ENCODE results near the gene CALCR. TPM values are rescaled to one million over a fixed set of nuclear protein-coding genes. Genes with fewer than 3 reads are reported as not detected.

Gene CALCR
- total and polyA plus RNA-seq, 9 of the 15 experiments (the other 6 are each of a cell fraction or from before 2014, with no cell fraction given): 0.04 to 0.14 (median 0.09) TPM; not detected in 3

- no peaks in the 10 kb centered on the region for H4K20me1 ChIP-seq (replicated peaks; ENCODE audit: control insufficient read depth, insufficient read depth, low read length)
- DNase-seq (ENCODE audit: extremely low read depth in 1 of 4, low spot score in 3 of 4) (no peak), ATAC-seq (no peak), FAIRE-seq (no peak)
- no peak overlapping the region for H3K27ac ChIP-seq (ENCODE audit: extremely low read depth, low read depth, low read length)
- no peak overlapping the region for H3K4me3 ChIP-seq
- H3K36me3 ChIP-seq (ENCODE audit: control insufficient read depth, insufficient read depth, low read length): no peaks in the 10 kb centered on the region
- H3K9ac ChIP-seq (ENCODE audit: insufficient read depth in 1 of 2, low read depth in 2 of 2, low read length in 2 of 2): no peak overlapping the region
- in situ Hi-C loops (cut with MboI) (no loop called here), intact Hi-C loops (cut with micrococcal nuclease) (no loop called here)
- POLR2A ChIA-PET: interaction anchor here (0.9 kb wide), 1 partner anchor 96 kb away, joined by 3 read pairs; no protein-coding TSS in a partner anchor
- 0% methylated on average over 1 of the region's 1 CpG for WGBS (ENCODE audit: insufficient coverage, low coverage, missing lambda C conversion rate)
- H3K9me1 ChIP-seq (ENCODE audit: control insufficient read depth, insufficient read depth, low read length): no peaks in the 10 kb centered on the region
- H3K27me3 ChIP-seq (ENCODE audit: control insufficient read depth in 2 of 2, insufficient read depth in 2 of 2, low read length in 2 of 2): peaks cover 4 to 6% of the 10 kb centered on the region in 2 experiments; a peak in 3 of 5 replicates
- H3K9me3 ChIP-seq (replicated peaks; ENCODE audit: control insufficient read depth, insufficient read depth, low read depth, low read length): no peaks in the 10 kb centered on the region
- BruUV-seq (replicated peaks): no TSS peak
- CTCF ChIA-PET (ENCODE audit: low intra/inter-chr PET ratio): no interaction called here
- H3K4me2 ChIP-seq (ENCODE audit: insufficient read depth, low read length): no peak overlapping the region
- no peak overlapping the region for H2AFZ ChIP-seq (ENCODE audit: low read depth, low read length)
- no peaks in the 10 kb centered on the region for H3K79me2 ChIP-seq (ENCODE audit: control insufficient read depth, insufficient read depth, low read length)
- H3K4me1 ChIP-seq (replicated peaks in 1 of 2; ENCODE audit: control insufficient read depth in 2 of 2, insufficient read depth in 2 of 2, low read length in 2 of 2): no peaks in the 10 kb centered on the region
- TF ChIP-seq SIN3B (IDR thresholded peaks at IDR 0.05; ENCODE audit: low read depth): no peak
- TF ChIP-seq PHTF2 (CRISPR knock-in tag; IDR thresholded peaks at IDR 0.05): no peak
- TF ChIP-seq, protein P1, sequence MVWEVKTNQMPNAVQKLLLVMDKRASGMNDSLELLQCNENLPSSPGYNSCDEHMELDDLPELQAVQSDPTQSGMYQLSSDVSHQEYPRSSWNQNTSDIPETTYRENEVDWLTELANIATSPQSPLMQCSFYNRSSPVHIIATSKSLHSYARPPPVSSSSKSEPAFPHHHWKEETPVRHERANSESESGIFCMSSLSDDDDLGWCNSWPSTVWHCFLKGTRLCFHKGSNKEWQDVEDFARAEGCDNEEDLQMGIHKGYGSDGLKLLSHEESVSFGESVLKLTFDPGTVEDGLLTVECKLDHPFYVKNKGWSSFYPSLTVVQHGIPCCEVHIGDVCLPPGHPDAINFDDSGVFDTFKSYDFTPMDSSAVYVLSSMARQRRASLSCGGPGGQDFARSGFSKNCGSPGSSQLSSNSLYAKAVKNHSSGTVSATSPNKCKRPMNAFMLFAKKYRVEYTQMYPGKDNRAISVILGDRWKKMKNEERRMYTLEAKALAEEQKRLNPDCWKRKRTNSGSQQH (CRISPR knock-in tag; IDR thresholded peaks at IDR 0.05): no peak
- no peak for TF ChIP-seq ZNF764 (CRISPR knock-in tag; IDR thresholded peaks at IDR 0.05; ENCODE audit: low read depth)
- TF ChIP-seq CTCFL (IDR thresholded peaks at IDR 0.05; ENCODE audit: borderline replicate concordance, insufficient read depth, low read depth, low read length, poor library complexity, severe bottlenecking): no peak
- TF ChIP-seq MCM7 (IDR thresholded peaks at IDR 0.05): no peak
- TF ChIP-seq FOXP4 (CRISPR knock-in tag; IDR thresholded peaks at IDR 0.05; ENCODE audit: borderline replicate concordance): no peak
- no peak for TF ChIP-seq MCM2 (IDR thresholded peaks at IDR 0.05; ENCODE audit: low read depth)
- no peak for TF ChIP-seq TBL1XR1 (IDR thresholded peaks at IDR 0.05; ENCODE audit: low read length in 2 of 2)
- TF ChIP-seq ZNF639 (CRISPR knock-in tag; conservative IDR thresholded peaks at IDR 0.05 in 1 of 2, IDR thresholded peaks at IDR 0.05 in 1 of 2): no peak
- no peak for TF ChIP-seq MTF1 (CRISPR knock-in tag; IDR thresholded peaks at IDR 0.05; ENCODE audit: borderline replicate concordance)
- TF ChIP-seq, protein P2, sequence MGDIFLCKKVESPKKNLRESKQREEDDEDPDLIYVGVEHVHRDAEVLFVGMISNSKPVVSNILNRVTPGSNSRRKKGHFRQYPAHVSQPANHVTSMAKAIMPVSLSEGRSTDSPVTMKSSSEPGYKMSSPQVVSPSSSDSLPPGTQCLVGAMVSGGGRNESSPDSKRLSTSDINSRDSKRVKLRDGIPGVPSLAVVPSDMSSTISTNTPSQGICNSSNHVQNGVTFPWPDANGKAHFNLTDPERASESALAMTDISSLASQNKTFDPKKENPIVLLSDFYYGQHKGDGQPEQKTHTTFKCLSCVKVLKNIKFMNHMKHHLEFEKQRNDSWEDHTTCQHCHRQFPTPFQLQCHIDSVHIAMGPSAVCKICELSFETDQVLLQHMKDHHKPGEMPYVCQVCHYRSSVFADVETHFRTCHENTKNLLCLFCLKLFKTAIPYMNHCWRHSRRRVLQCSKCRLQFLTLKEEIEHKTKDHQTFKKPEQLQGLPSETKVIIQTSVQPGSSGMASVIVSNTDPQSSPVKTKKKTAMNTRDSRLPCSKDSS (IDR thresholded peaks at IDR 0.05; ENCODE audit: low read depth, partially characterized antibody): no peak
- no peak for TF ChIP-seq ZNF212 (CRISPR knock-in tag; IDR thresholded peaks at IDR 0.05)
- TF ChIP-seq SMAD4 (CRISPR knock-in tag; conservative IDR thresholded peaks at IDR 0.05): no peak
Measured at GRCh38 chr7:93392984-93393383, 181.5 kb downstream of the CALCR start.

Measured in K562 (cell line).